GM19193 (cell line): ENCODE data around the gene ZNF516.

Experiments
- POLR2A ChIP-seq: IDR thresholded peaks from 4 replicates; pipeline ENCODE4 v1.6.1; 2011; ENCODE audit not compliant: insufficient read depth, insufficient read length; ENCODE audit errors: extremely low read depth

ZNF516 gene

GRCh38 chr18:76422838-76423237 is 72.2 kb downstream of the ZNF516 start:
- TF ChIP-seq POLR2A: no peak

GRCh38 chr18:76422121-76422520 is 72.9 kb downstream of the ZNF516 start:
- TF ChIP-seq POLR2A: no peak

GRCh38 chr18:76421685-76422078 is 73.4 kb downstream of the ZNF516 start:
- no peak for TF ChIP-seq POLR2A

GRCh38 chr18:76420898-76421684 is 74.0 kb downstream of the ZNF516 start:
- TF ChIP-seq POLR2A: no peak

- no peak for TF ChIP-seq POLR2A
These were observed 75.2 kb downstream of the ZNF516 start for GRCh38 chr18:76419811-76420210.

- no peak for TF ChIP-seq POLR2A
These were observed 78.1 kb downstream of the ZNF516 start for GRCh38 chr18:76416911-76417310.

GRCh38 chr18:76414936-76415621 is 80.0 kb downstream of the ZNF516 start:
- TF ChIP-seq POLR2A: no peak

GRCh38 chr18:76412818-76413565 is 82.0 kb downstream of the ZNF516 start:
- TF ChIP-seq POLR2A: no peak

- no peak for TF ChIP-seq POLR2A
These were observed 82.8 kb downstream of the ZNF516 start for GRCh38 chr18:76412010-76412817.

GRCh38 chr18:76410660-76411417 is 84.2 kb downstream of the ZNF516 start:
- no peak for TF ChIP-seq POLR2A

- TF ChIP-seq POLR2A: no peak
These were observed 85.0 kb downstream of the ZNF516 start for GRCh38 chr18:76410033-76410432.

- no peak for TF ChIP-seq POLR2A
These were observed 86.5 kb downstream of the ZNF516 start for GRCh38 chr18:76408480-76409067.

- no peak for TF ChIP-seq POLR2A
These were observed 87.4 kb downstream of the ZNF516 start for GRCh38 chr18:76407681-76408080.

GRCh38 chr18:76406791-76407190 is 88.3 kb downstream of the ZNF516 start:
- no peak for TF ChIP-seq POLR2A
